Mesenteric fat pad (tissue), 1 donor: ENCODE measurements around the gene VAMP1. TPM values are rescaled to one million over a fixed set of nuclear protein-coding genes. Genes with fewer than 3 reads are reported as not detected.
"Not testable (repeated sequence)": the region's sequence is repeated elsewhere in the genome, so short reads cannot be mapped to it uniquely, and the experiment has no call there.

ENCODE experiments used
- DNase-seq: peaks from one replicate; pipeline ENCODE4 v3.0.0-alpha.2; 2020; ENCODE audit warnings: low spot score
- long read RNA-seq: library from polyadenylated mRNA; unstranded; transcript quantifications from one replicate; pipeline ENCODE4 v2.0.0, GENCODE V29; 2020
- total RNA-seq: library from RNA; stranded (reverse); fragmentation: NEBNext Ultra II Directional; extraction: Animal tissue kit (Norgen Biotek cat#: 25700); gene quantifications from one replicate; pipeline ENCODE4 v1.2.1, GENCODE V29; 2021
- donor health status: DM: yes; HTN: yes; CAD: no.

VAMP1 gene
- total RNA-seq: 5.8 TPM
- long read RNA-seq, partial matches to known transcripts: 0 of 5 reads
- long read RNA-seq, other reads (novel, unspliced or antisense): 1 of 5 reads

- DNase-seq: peak; percentile 99
These were observed at the start of gene VAMP1 for GRCh38 chr12:6470375-6471163. TSS of gene VAMP1 (minus strand) at chr12:6470677. CDS start at chr12:6470531, 146 bp downstream.

GRCh38 chr12:6520186-6520585 lies 49.7 kb upstream of the VAMP1 start:
- no peak for DNase-seq

- no peak for DNase-seq
These were observed 37.6 kb upstream of the VAMP1 start for GRCh38 chr12:6508087-6508486.

GRCh38 chr12:6507102-6507998 lies 36.9 kb upstream of the VAMP1 start:
- DNase-seq: peak; percentile 49

- no peak for DNase-seq
These were observed 30.0 kb upstream of the VAMP1 start for GRCh38 chr12:6500466-6500865.

GRCh38 chr12:6497291-6497690 lies 26.8 kb upstream of the VAMP1 start:
- DNase-seq: not testable (repeated sequence)

GRCh38 chr12:6494968-6495367 lies 24.5 kb upstream of the VAMP1 start:
- DNase-seq: no peak

- no peak for DNase-seq
These were observed 23.8 kb upstream of the VAMP1 start for GRCh38 chr12:6494258-6494743.

- peak; percentile 96 for DNase-seq
These were observed 23.2 kb upstream of the VAMP1 start, which contains the start of gene NCAPD2 for GRCh38 chr12:6493497-6494257. TSS of gene NCAPD2 (plus strand) at chr12:6494102. CDS start at chr12:6495099, 997 bp downstream.

- DNase-seq: peak; percentile 99
These were observed 22.5 kb upstream of the VAMP1 start, which contains the start of gene MRPL51 for GRCh38 chr12:6492838-6493496. TSS of gene MRPL51 (minus strand) at chr12:6493262. CDS start at chr12:6493136, 126 bp downstream.

- DNase-seq: not testable (repeated sequence)
These were observed 20.2 kb upstream of the VAMP1 start for GRCh38 chr12:6490673-6491072.

- no peak for DNase-seq
These were observed 19.0 kb upstream of the VAMP1 start for GRCh38 chr12:6489449-6489848.

GRCh38 chr12:6488240-6488639 lies 17.8 kb upstream of the VAMP1 start:
- DNase-seq: no peak

GRCh38 chr12:6478416-6478815 lies 7.9 kb upstream of the VAMP1 start:
- peak; percentile 81 for DNase-seq

- DNase-seq: peak; percentile 78
These were observed 7.3 kb upstream of the VAMP1 start for GRCh38 chr12:6477601-6478377.

GRCh38 chr12:6476489-6476888 lies 6.0 kb upstream of the VAMP1 start:
- DNase-seq: no peak

GRCh38 chr12:6475233-6475975 lies 4.9 kb upstream of the VAMP1 start:
- DNase-seq: peak; percentile 83

- DNase-seq: no peak
These were observed 2.0 kb upstream of the VAMP1 start for GRCh38 chr12:6472491-6472890.

- no peak for DNase-seq
These were observed 1.5 kb upstream of the VAMP1 start for GRCh38 chr12:6471989-6472360.
